T-helper 9 cell (primary cell): Measurements from ENCODE around the gene CASKIN1.
"Not testable (repeated sequence)": the region's sequence is repeated elsewhere in the genome, so short reads cannot be mapped to it uniquely, and the experiment has no call there.

Source experiments
- DNase-seq: peaks from one replicate; pipeline ENCODE4 v3.0.0-alpha.2; 2020

CASKIN1 gene

GRCh38 chr16:2209258-2210008 is 13.0 kb upstream of the CASKIN1 start:
- DNase-seq: no peak

- no peak for DNase-seq
Observed at GRCh38 chr16:2208772-2209171, 12.4 kb upstream of the CASKIN1 start.

GRCh38 chr16:2208308-2208707 is 11.9 kb upstream of the CASKIN1 start:
- no peak for DNase-seq

GRCh38 chr16:2207872-2208271 is 11.5 kb upstream of the CASKIN1 start:
- no peak for DNase-seq

GRCh38 chr16:2206780-2207433 is 10.5 kb upstream of the CASKIN1 start:
- DNase-seq: no peak

- DNase-seq: no peak
Observed at GRCh38 chr16:2206420-2206779, 10.0 kb upstream of the CASKIN1 start.

GRCh38 chr16:2205967-2206313 is 9.5 kb upstream of the CASKIN1 start:
- DNase-seq: no peak

- peak; percentile 91 for DNase-seq
Observed at GRCh38 chr16:2205104-2205966, 8.9 kb upstream of the CASKIN1 start, which contains the start of gene MLST8. Gene MLST8, plus strand, starts transcription at chr16:2205454. Its CDS starts 632 bp downstream, at chr16:2206086.

- DNase-seq: no peak
Observed at GRCh38 chr16:2204416-2205103, 8.2 kb upstream of the CASKIN1 start.

- DNase-seq: not testable (repeated sequence)
Observed at GRCh38 chr16:2203119-2203688, 6.8 kb upstream of the CASKIN1 start.

GRCh38 chr16:2200313-2200712 is 3.9 kb upstream of the CASKIN1 start:
- DNase-seq: no peak

GRCh38 chr16:2199621-2200139 is 3.3 kb upstream of the CASKIN1 start:
- DNase-seq: no peak

- DNase-seq: no peak
Observed at GRCh38 chr16:2199095-2199494, 2.7 kb upstream of the CASKIN1 start.

GRCh38 chr16:2198283-2198682 is 1.9 kb upstream of the CASKIN1 start:
- DNase-seq: no peak

GRCh38 chr16:2197765-2198164 is 1.4 kb upstream of the CASKIN1 start:
- no peak for DNase-seq

- DNase-seq: no peak
Observed at GRCh38 chr16:2196981-2197511, 641 bp upstream of the CASKIN1 start.

- DNase-seq: no peak
Observed at GRCh38 chr16:2195322-2196161, 863 bp downstream of the CASKIN1 start.

GRCh38 chr16:2194852-2195321 is 1.5 kb downstream of the CASKIN1 start:
- DNase-seq: peak; percentile 35

GRCh38 chr16:2194166-2194834 is 2.1 kb downstream of the CASKIN1 start:
- DNase-seq: no peak

- no peak for DNase-seq
Observed at GRCh38 chr16:2191446-2191706, 5.0 kb downstream of the CASKIN1 start.
